ENCODE results near the gene MAPKBP1. TPM values are rescaled to one million over a fixed set of nuclear protein-coding genes. Genes with fewer than 3 reads are reported as not detected.

Gene MAPKBP1
- total and polyA plus RNA-seq, 2 of the 8 experiments (the other 6 are each of a cell fraction or from before 2014, with no cell fraction given) = 4.3 to 11.3 TPM

- TF ChIP-seq ATF2 (IDR thresholded peaks at IDR 0.05; ENCODE audit: low read length) (no peak), SUZ12 (IDR thresholded peaks at IDR 0.05; ENCODE audit: low read length) (no peak), MAX (IDR thresholded peaks at IDR 0.05) (no peak)
Measured at GRCh38 chr15:41780727-41781126, 6.4 kb downstream of the MAPKBP1 start (continued).

Data from H1 (cell line).